Rectal smooth muscle tissue (tissue), 1 donor: ENCODE data around the gene TNFAIP3.

ENCODE experiments used
- H3K27ac ChIP-seq: one replicate; pipeline ENCODE4 v1.7.0; 2013; ENCODE audit warnings: low read depth, low read length, inconsistent platforms
- H3K27me3 ChIP-seq: one replicate; pipeline ENCODE4 v1.7.0; 2013; ENCODE audit warnings: low read length; ENCODE audit not compliant: control insufficient read depth, insufficient read depth
- H3K36me3 ChIP-seq: one replicate; pipeline ENCODE4 v1.7.0; 2013; ENCODE audit warnings: low read length; ENCODE audit not compliant: control insufficient read depth, insufficient read depth
- H3K4me1 ChIP-seq: one replicate; pipeline ENCODE4 v1.7.0; 2013; ENCODE audit warnings: low read length; ENCODE audit not compliant: control insufficient read depth, insufficient read depth
- H3K4me3 ChIP-seq: one replicate; pipeline ENCODE4 v1.7.0; 2013; ENCODE audit warnings: low read length
- H3K9ac ChIP-seq: one replicate; pipeline ENCODE4 v1.7.0; 2013; ENCODE audit warnings: low read length

TNFAIP3 gene

GRCh38 chr6:137866914-137867684 is at the start of gene TNFAIP3:
TSS of gene TNFAIP3 (plus strand) at chr6:137867259. CDS start at chr6:137871228, 3,969 bp downstream.
- Histone ChIP-seq H3K27me3 (no peaks in the 10 kb centered on the region), H3K4me3 (peak within 1 kb of the TSS; percentile 92), H3K4me1 (peaks cover 17% of the 10 kb centered on the region), H3K9ac (peak within 1 kb of the TSS; percentile 85), H3K27ac (peak within 1 kb of the TSS; percentile 93), H3K36me3 (no peaks in the 10 kb centered on the region)

- no peak overlapping the region for H3K4me3 ChIP-seq
- no peaks in the 10 kb centered on the region for H3K36me3 ChIP-seq
- no peak overlapping the region for H3K27ac ChIP-seq
- H3K4me1 ChIP-seq, result peaks cover 11% of the 10 kb centered on the region
- no peak overlapping the region for H3K9ac ChIP-seq
- H3K27me3 ChIP-seq, result no peaks in the 10 kb centered on the region
These were observed 48.6 kb upstream of the TNFAIP3 start for GRCh38 chr6:137818440-137818839.

- Histone ChIP-seq H3K4me1 (peaks cover 23% of the 10 kb centered on the region), H3K9ac (no peak overlapping the region), H3K27ac (no peak overlapping the region), H3K27me3 (no peaks in the 10 kb centered on the region), H3K36me3 (no peaks in the 10 kb centered on the region), H3K4me3 (no peak overlapping the region)
These were observed 47.3 kb upstream of the TNFAIP3 start for GRCh38 chr6:137819740-137820139.

- no peak overlapping the region for H3K27ac ChIP-seq
- no peak overlapping the region for H3K9ac ChIP-seq
- no peaks in the 10 kb centered on the region for H3K27me3 ChIP-seq
- H3K36me3 ChIP-seq, result no peaks in the 10 kb centered on the region
- peaks cover 29% of the 10 kb centered on the region for H3K4me1 ChIP-seq
- no peak overlapping the region for H3K4me3 ChIP-seq
These were observed 46.6 kb upstream of the TNFAIP3 start for GRCh38 chr6:137820425-137820824.

GRCh38 chr6:137820952-137821351 is 46.1 kb upstream of the TNFAIP3 start:
- Histone ChIP-seq H3K9ac (no peak overlapping the region), H3K4me1 (peaks cover 29% of the 10 kb centered on the region), H3K36me3 (no peaks in the 10 kb centered on the region), H3K4me3 (no peak overlapping the region), H3K27me3 (no peaks in the 10 kb centered on the region), H3K27ac (no peak overlapping the region)

- Histone ChIP-seq H3K27me3 (no peaks in the 10 kb centered on the region), H3K27ac (peak overlapping the region; percentile 28), H3K9ac (no peak overlapping the region), H3K36me3 (no peaks in the 10 kb centered on the region), H3K4me1 (peaks cover 29% of the 10 kb centered on the region), H3K4me3 (no peak overlapping the region)
These were observed 45.6 kb upstream of the TNFAIP3 start for GRCh38 chr6:137821491-137821890.

GRCh38 chr6:137823826-137824555 is 43.1 kb upstream of the TNFAIP3 start:
- Histone ChIP-seq H3K4me1 (peaks cover 24% of the 10 kb centered on the region), H3K9ac (no peak overlapping the region), H3K36me3 (no peaks in the 10 kb centered on the region), H3K4me3 (no peak overlapping the region), H3K27me3 (no peaks in the 10 kb centered on the region), H3K27ac (peak overlapping the region; percentile 82)

GRCh38 chr6:137824556-137824879 is 42.5 kb upstream of the TNFAIP3 start:
- H3K27me3 ChIP-seq, result no peaks in the 10 kb centered on the region
- H3K4me1 ChIP-seq, result peaks cover 24% of the 10 kb centered on the region
- H3K4me3 ChIP-seq, result no peak overlapping the region
- H3K36me3 ChIP-seq, result no peaks in the 10 kb centered on the region
- peak overlapping the region; percentile 82 for H3K27ac ChIP-seq
- no peak overlapping the region for H3K9ac ChIP-seq

GRCh38 chr6:137824896-137825295 is 42.2 kb upstream of the TNFAIP3 start:
- Histone ChIP-seq H3K27ac (peak overlapping the region; percentile 82), H3K4me1 (peaks cover 24% of the 10 kb centered on the region), H3K36me3 (no peaks in the 10 kb centered on the region), H3K4me3 (no peak overlapping the region), H3K27me3 (no peaks in the 10 kb centered on the region), H3K9ac (no peak overlapping the region)

GRCh38 chr6:137827411-137827940 is 39.6 kb upstream of the TNFAIP3 start:
- Histone ChIP-seq H3K9ac (no peak overlapping the region), H3K4me1 (peaks cover 19% of the 10 kb centered on the region), H3K4me3 (no peak overlapping the region), H3K36me3 (no peaks in the 10 kb centered on the region), H3K27ac (no peak overlapping the region), H3K27me3 (no peaks in the 10 kb centered on the region)

- Histone ChIP-seq H3K27me3 (no peaks in the 10 kb centered on the region), H3K9ac (no peak overlapping the region), H3K36me3 (no peaks in the 10 kb centered on the region), H3K4me3 (no peak overlapping the region), H3K27ac (no peak overlapping the region), H3K4me1 (peaks cover 19% of the 10 kb centered on the region)
These were observed 38.9 kb upstream of the TNFAIP3 start for GRCh38 chr6:137827977-137828810.

- Histone ChIP-seq H3K4me3 (no peak overlapping the region), H3K36me3 (no peaks in the 10 kb centered on the region), H3K27ac (no peak overlapping the region), H3K27me3 (no peaks in the 10 kb centered on the region), H3K4me1 (peaks cover 6% of the 10 kb centered on the region), H3K9ac (no peak overlapping the region)
These were observed 37.4 kb upstream of the TNFAIP3 start for GRCh38 chr6:137829641-137830083.
